ENCODE results near the gene PCDHGB3.
"Not testable (repeated sequence)": the region's sequence is repeated elsewhere in the genome, so short reads cannot be mapped to it uniquely, and the experiment has no call there.

PCDHGB3 gene

GRCh38 chr5:141389153-141390042, 19.4 kb downstream of the PCDHGB3 start:
- TF ChIP-seq Cebpa-rat (IDR thresholded peaks at IDR 0.05): no peak
- H3K27ac ChIP-seq: no peak overlapping the region
- no peak overlapping the region for H3K4me2 ChIP-seq
- H3K9ac ChIP-seq: no peak overlapping the region
- H4K20me1 ChIP-seq: no peaks in the 10 kb centered on the region
- H3K9me3 ChIP-seq: peaks cover 50% of the 10 kb centered on the region
- H3K4me1 ChIP-seq: no peaks in the 10 kb centered on the region
- H3K4me3 ChIP-seq: no peak overlapping the region
- H3K36me3 ChIP-seq: no peaks in the 10 kb centered on the region
- no peaks in the 10 kb centered on the region for H3K27me3 ChIP-seq

- no peak within 1 kb of the TSS for H3K27ac ChIP-seq
- no peak within 1 kb of the TSS for H3K4me2 ChIP-seq
- H3K9me3 ChIP-seq: peaks cover 51% of the 10 kb centered on the region
- H3K4me1 ChIP-seq: no peaks in the 10 kb centered on the region
- no peaks in the 10 kb centered on the region for H3K36me3 ChIP-seq
- no peak within 1 kb of the TSS for H3K4me3 ChIP-seq
- H4K20me1 ChIP-seq: no peaks in the 10 kb centered on the region
- H3K27me3 ChIP-seq: no peaks in the 10 kb centered on the region
- TF ChIP-seq Cebpa-rat (IDR thresholded peaks at IDR 0.05): no peak
- H3K9ac ChIP-seq: no peak within 1 kb of the TSS
These were observed 22.6 kb downstream of the PCDHGB3 start, which contains the start of gene PCDHGA8 for GRCh38 chr5:141392429-141393198. Gene PCDHGA8, plus strand, starts transcription at chr5:141392633. Its CDS starts 181 bp downstream, at chr5:141392814.

GRCh38 chr5:141393267-141393666, 23.2 kb downstream of the PCDHGB3 start:
- Histone ChIP-seq H3K4me3 (no peak overlapping the region), H4K20me1 (no peaks in the 10 kb centered on the region), H3K27ac (no peak overlapping the region), H3K36me3 (no peaks in the 10 kb centered on the region), H3K9me3 (peaks cover 52% of the 10 kb centered on the region), H3K4me1 (no peaks in the 10 kb centered on the region), H3K9ac (no peak overlapping the region), H3K27me3 (no peaks in the 10 kb centered on the region), H3K4me2 (no peak overlapping the region)
- no peak for TF ChIP-seq Cebpa-rat (IDR thresholded peaks at IDR 0.05)

- H3K36me3 ChIP-seq, H3K4me3 ChIP-seq, H3K27ac ChIP-seq, H4K20me1 ChIP-seq, H3K4me2 ChIP-seq, H3K4me1 ChIP-seq, H3K27me3 ChIP-seq, H3K9ac ChIP-seq: not testable (repeated sequence)
- peaks cover 52% of the 10 kb centered on the region for H3K9me3 ChIP-seq
These were observed 24.6 kb downstream of the PCDHGB3 start for GRCh38 chr5:141394401-141395187.

GRCh38 chr5:141397756-141398551, 27.9 kb downstream of the PCDHGB3 start, which contains the start of gene PCDHGB5:
Gene PCDHGB5, plus strand, starts transcription at chr5:141397947. Its CDS starts 181 bp downstream, at chr5:141398128.
- H3K27ac ChIP-seq, H3K4me2 ChIP-seq, H3K36me3 ChIP-seq, H3K4me1 ChIP-seq, H3K4me3 ChIP-seq, H3K9ac ChIP-seq, H4K20me1 ChIP-seq, H3K27me3 ChIP-seq: not testable (repeated sequence)
- H3K9me3 ChIP-seq: peaks cover 58% of the 10 kb centered on the region

- Histone ChIP-seq H3K4me2 (no peak overlapping the region), H3K27ac (no peak overlapping the region), H3K4me3 (no peak overlapping the region), H3K9ac (no peak overlapping the region), H3K4me1 (no peaks in the 10 kb centered on the region), H3K9me3 (peaks cover 58% of the 10 kb centered on the region), H3K36me3 (no peaks in the 10 kb centered on the region), H3K27me3 (no peaks in the 10 kb centered on the region), H4K20me1 (no peaks in the 10 kb centered on the region)
- TF ChIP-seq Cebpa-rat (IDR thresholded peaks at IDR 0.05): no peak
These were observed 28.6 kb downstream of the PCDHGB3 start for GRCh38 chr5:141398608-141399007.

- Histone ChIP-seq H3K9ac (no peak overlapping the region), H3K9me3 (peaks cover 47% of the 10 kb centered on the region), H3K4me3 (no peak overlapping the region), H3K36me3 (no peaks in the 10 kb centered on the region), H4K20me1 (no peaks in the 10 kb centered on the region), H3K4me2 (no peak overlapping the region), H3K27ac (no peak overlapping the region), H3K4me1 (no peaks in the 10 kb centered on the region), H3K27me3 (no peaks in the 10 kb centered on the region)
- TF ChIP-seq Cebpa-rat (IDR thresholded peaks at IDR 0.05): no peak
These were observed 29.7 kb downstream of the PCDHGB3 start for GRCh38 chr5:141399555-141400258.

GRCh38 chr5:141402553-141403243, 32.7 kb downstream of the PCDHGB3 start, which contains the start of gene PCDHGA9:
Gene PCDHGA9, plus strand, starts transcription at chr5:141402778. Its CDS starts 175 bp downstream, at chr5:141402953.
- Histone ChIP-seq H3K27ac (no peak within 1 kb of the TSS), H3K4me1 (no peaks in the 10 kb centered on the region), H3K9me3 (peaks cover 44% of the 10 kb centered on the region)

More at GRCh38 chr5:141402553-141403243, 32.7 kb downstream of the PCDHGB3 start, which contains the start of gene PCDHGA9:
- H3K27me3 ChIP-seq: no peaks in the 10 kb centered on the region
- H3K9ac ChIP-seq: no peak within 1 kb of the TSS
- no peak for TF ChIP-seq Cebpa-rat (IDR thresholded peaks at IDR 0.05)
- H3K4me3 ChIP-seq: no peak within 1 kb of the TSS
- H4K20me1 ChIP-seq: no peaks in the 10 kb centered on the region
- no peaks in the 10 kb centered on the region for H3K36me3 ChIP-seq
- H3K4me2 ChIP-seq: no peak within 1 kb of the TSS
